Heart right ventricle (tissue), 16 donors: ENCODE results near the gene PLAAT3. TPM values are rescaled to one million over a fixed set of nuclear protein-coding genes. Genes with fewer than 3 reads are reported as not detected.
A peak's percentile ranks its signal among the peaks of the same experiment; 100 is the strongest.
"Not testable (repeated sequence)": the region's sequence is repeated elsewhere in the genome, so short reads cannot be mapped to it uniquely, and the experiment has no call there.

Source experiments
- ATAC-seq, 8 donors: fragments of 200-7000 bp; cut with Tn5 transposase; one replicate each; pipeline ENCODE4 v1.9.1; 2020; ENCODE audit warnings: mild to moderate bottlenecking in 8 of 8, moderate library complexity in 8 of 8, moderate number of reproducible peaks in 1 of 8
- DNase-seq, 2 donors: peaks; one replicate each; pipeline ENCODE4 v3.0.0-alpha.2; 2020
- H3K27ac ChIP-seq, 10 donors: fragments of 200-600 bp; sonication (generic) in 2 of 10; one replicate each; pipeline versions ENCODE4 v1.5.0 to v1.8.0; 2020 to 2022; ENCODE audit warnings: mild to moderate bottlenecking in 3 of 10
- H3K27me3 ChIP-seq, 7 donors: fragments of 200-600 bp; one replicate each; pipeline ENCODE4 v1.8.0; 2021 to 2022; ENCODE audit warnings: mild to moderate bottlenecking in 2 of 7
- H3K36me3 ChIP-seq, 9 donors: fragments of 200-600 bp; sonication (generic) in 1 of 9; one replicate each; pipeline versions ENCODE4 v1.5.0 to v1.8.0; 2020 to 2022; ENCODE audit warnings: mild to moderate bottlenecking in 2 of 9
- H3K4me1 ChIP-seq, 9 donors: fragments of 200-600 bp; sonication (generic) in 1 of 9; one replicate each; pipeline versions ENCODE4 v1.5.0 to v1.8.0; 2020 to 2022; ENCODE audit warnings: mild to moderate bottlenecking in 4 of 9
- H3K4me3 ChIP-seq, 10 donors: fragments of 200-600 bp; sonication (generic) in 2 of 10; one replicate each; pipeline versions ENCODE4 v1.5.0 to v1.8.0; 2020 to 2022; ENCODE audit warnings: mild to moderate bottlenecking in 7 of 10, moderate library complexity in 2 of 10
- H3K9me3 ChIP-seq, 11 donors: fragments of 200-600 bp in 10 of 11; sonication (generic) in 2 of 11; one replicate each; pipeline versions ENCODE4 v1.5.0 to v1.8.0; 2013 to 2022; ENCODE audit warnings: mild to moderate bottlenecking in 2 of 11, control low read depth in 1 of 11, moderate library complexity in 1 of 11
- CTCF ChIP-seq, 9 donors: fragments of 200-600 bp; sonication (generic) in 2 of 9; IDR thresholded peaks; one replicate each; pipeline versions ENCODE4 v1.5.0 to v1.8.0; 2021 to 2022; ENCODE audit warnings: antibody characterized with exemption in 9 of 9, mild to moderate bottlenecking in 5 of 9, moderate library complexity in 1 of 9
- WGBS, 2 donors: extraction: QIAGEN DNeasy Blood & Tissue Kit; methylation state at CpG; one replicate each; pipeline ENCODE4 v1.1.7; 2013; ENCODE audit warnings: inconsistent platforms in 1 of 2; 5-methylcytosine and 5-hydroxymethylcytosine counted together
- intact Hi-C, 10 donors: fragments of 100-400 bp; cut with DNase I; formaldehyde crosslinking; loops; one replicate each; pipeline versions ENCODE4 v1.11.1 to v1.14.2; 2022
- polyA plus RNA-seq, 2 donors: library from polyadenylated mRNA; stranded (reverse); fragments of 200-250 nt; gene quantifications; one replicate each; pipeline ENCODE4 v1.2.3, GENCODE V29; 2013
- total RNA-seq, 10 donors: library from RNA; stranded (reverse); fragmentation: NEBNext Ultra II Directional in 3 of 10; extraction: Animal tissue kit (Norgen Biotek cat#: 25700) in 3 of 10; gene quantifications; one replicate each; pipeline versions ENCODE4 v1.2.1 to v1.2.4, GENCODE V29; 2021 to 2023
- donor health status: Arrhythmogenic right ventricular cardiomyopathy.
- donor health status: ischemic (EF 13 %, LVEDD 7.1; RV severe dilation, severe dysfunction).
- donor health status: healthy with polysubstance abuse.
- donor health status: DM: no; HTN: yes; CAD: no.
- donor health status: DM: no; HTN: no; CAD: no.
- donor health status: ischemic (EF 25% LVEDD 6.9; RV normal size, moderate dysfunction).
- donor health status: ischemic (EF 25% LVEDD 5.7; RV mildly dilated, moderate dysfunction).
- donor health status: healthy.
- donor health status: DM: yes; HTN: yes; CAD: no.
- donor health status: Ischemic cardiomyopathy.
- donor health status: ischemic (EF 35%, LVEDD 5.7; RV mildly dilated, moderate dysfunction).
- donor health status: nonischemic (EF 11% LVEDD 7.7; RV severe dilation, severe dysfunction).
- donor health status: DM: yes; HTN: yes; CAD: no.
- donor health status: PGD.
- donor health status: ischemic (EF 29% LVEDD 5.4; RV normal size, mild dysfunction).
- donor health status: nonischemic (EF 23%, LVEDD 6.1; RV moderate dilation, normal function).

PLAAT3 gene
- total and polyA plus RNA-seq, 12 donors, result 82.8 to 211 (median 137) TPM

DNA sequence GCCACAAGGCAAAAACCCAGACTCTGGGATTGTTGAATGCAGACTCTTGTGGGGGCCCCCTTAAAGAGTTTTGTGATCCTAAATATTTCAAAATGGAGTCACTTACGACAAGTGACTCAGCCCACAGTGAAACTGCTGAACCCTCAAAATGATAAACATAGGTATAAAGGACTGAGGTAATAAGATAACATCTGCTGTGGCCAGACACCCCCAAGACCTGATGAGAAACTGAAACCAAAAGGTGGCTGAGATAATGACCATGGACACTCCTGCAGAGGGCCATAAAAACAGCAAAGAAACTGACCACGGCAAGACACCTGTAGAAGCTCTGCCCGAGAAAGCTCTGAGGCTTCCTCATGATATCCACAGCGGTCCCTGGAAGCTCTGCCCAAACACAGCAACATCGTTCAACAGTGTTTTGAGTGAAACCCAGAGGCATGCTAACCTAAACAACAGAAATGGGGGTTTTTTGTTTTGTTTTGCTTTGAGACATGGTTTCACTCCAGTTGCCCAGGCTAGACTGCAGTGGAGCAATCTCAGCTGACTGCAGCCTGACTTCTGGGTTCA, 79.3 kb downstream of the PLAAT3 start:
- ATAC-seq (no peak), DNase-seq (no peak)
- peaks cover 0 to 9% (median 0%) of the 10 kb centered on the region in 9 donors for H3K36me3 ChIP-seq
- intact Hi-C loops, result loop anchor here in 1 of 10 donors (5.0 to 10.0 kb wide), 2 partner anchors 42 to 80 kb away; partner anchors contain the start of gene PLAAT3
- H3K9me3 ChIP-seq, result no peaks in the 10 kb centered on the region
- H3K4me3 ChIP-seq, result no peak overlapping the region
- H3K4me1 ChIP-seq, result peaks cover 8 to 73% (median 27%) of the 10 kb centered on the region in 9 donors
- 93 to 98% methylated on average over 5 of the region's 5 CpGs for WGBS, 2 donors
- no peaks in the 10 kb centered on the region for H3K27me3 ChIP-seq
- no peak for TF ChIP-seq CTCF (IDR thresholded peaks at IDR 0.05)
- H3K27ac ChIP-seq, result peak overlapping the region in 1 of 10 donors; percentile 94

DNA sequence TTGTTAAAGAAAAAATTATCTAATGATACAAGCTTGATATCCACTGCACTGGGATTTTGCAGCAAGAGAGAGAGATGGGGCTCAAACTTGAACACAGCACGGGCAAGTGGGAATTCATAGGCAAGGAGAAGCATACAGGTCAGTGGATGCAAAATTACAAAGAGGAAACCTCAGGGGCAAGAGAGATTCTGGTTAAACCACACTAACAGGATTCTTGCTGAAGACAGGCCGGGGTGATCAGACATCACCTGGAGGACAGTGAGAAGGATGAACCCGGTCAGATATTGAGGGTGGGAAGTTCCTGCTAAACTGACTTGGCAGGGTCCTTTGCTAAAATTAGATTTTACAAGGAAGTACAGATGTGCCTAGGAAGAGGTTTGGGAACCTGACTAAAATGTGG, 80.2 kb downstream of the PLAAT3 start:
- intact Hi-C loops, result loop anchor here in 1 of 10 donors (10.0 kb wide), 1 partner anchor 81 kb away; the partner anchor contains the start of gene PLAAT3
- Histone ChIP-seq H3K9me3 (no peaks in the 10 kb centered on the region), H3K4me1 (peaks cover 8 to 67% (median 27%) of the 10 kb centered on the region in 9 donors), H3K27ac (peak overlapping the region in 1 of 10 donors; percentile 94), H3K4me3 (no peak overlapping the region), H3K36me3 (peaks cover 0 to under 1% (median 0%) of the 10 kb centered on the region in 9 donors), H3K27me3 (no peaks in the 10 kb centered on the region)
- no peak for TF ChIP-seq CTCF (IDR thresholded peaks at IDR 0.05)
- WGBS, 2 donors, result 63 to 81% methylated on average over 3 of the region's 3 CpGs
- ATAC-seq, result no peak
- DNase-seq, result no peak

GRCh38 chr11:63532799-63533475, 81.3 kb downstream of the PLAAT3 start:
- no peak for TF ChIP-seq CTCF (IDR thresholded peaks at IDR 0.05)
- Histone ChIP-seq H3K9me3 (no peaks in the 10 kb centered on the region), H3K4me3 (no peak overlapping the region), H3K4me1 (peaks cover 5 to 57% (median 20%) of the 10 kb centered on the region in 9 donors), H3K27me3 (peaks cover 0 to 3% (median 0%) of the 10 kb centered on the region in 7 donors), H3K27ac (no peak overlapping the region), H3K36me3 (no peaks in the 10 kb centered on the region)
- DNase-seq (no peak), ATAC-seq (no peak)
- 66 to 75% methylated on average over 4 of the region's 4 CpGs for WGBS, 2 donors
- intact Hi-C loops, result loop anchor here in 2 of 10 donors (1.0 to 10.0 kb wide), 2 partner anchors 12 to 82 kb away; partner anchors contain the start of gene PLAAT3 (in 1 of the 2)

GRCh38 chr11:63532117-63532516, 82.1 kb downstream of the PLAAT3 start:
- intact Hi-C loops, result loop anchor here in 2 of 10 donors (1.0 to 10.0 kb wide), 2 partner anchors 11 to 83 kb away; partner anchors contain the start of gene PLAAT3 (in 1 of the 2)
- TF ChIP-seq CTCF (IDR thresholded peaks at IDR 0.05), result no peak
- H3K4me3 ChIP-seq, result no peak overlapping the region
- H3K27ac ChIP-seq, result no peak overlapping the region
- H3K27me3 ChIP-seq, result peaks cover 0 to 6% (median 0%) of the 10 kb centered on the region in 7 donors
- no peaks in the 10 kb centered on the region for H3K9me3 ChIP-seq
- ATAC-seq (no peak), DNase-seq (no peak)
- H3K36me3 ChIP-seq, result no peaks in the 10 kb centered on the region
- H3K4me1 ChIP-seq, result peaks cover 0 to 49% (median 12%) of the 10 kb centered on the region in 9 donors
- 52 to 70% methylated on average over 2 of the region's 2 CpGs for WGBS, 2 donors

GRCh38 chr11:63531074-63531792, 83.0 kb downstream of the PLAAT3 start:
- 71 to 75% methylated on average over 4 of the region's 6 CpGs for WGBS, 2 donors
- peaks cover 0 to 42% (median 4%) of the 10 kb centered on the region in 9 donors for H3K4me1 ChIP-seq
- H3K4me3 ChIP-seq, H3K27me3 ChIP-seq, H3K9me3 ChIP-seq, DNase-seq, H3K36me3 ChIP-seq: not testable (repeated sequence)
- peak in 7 of 8 donors; percentile 42 to 71 (median 46) for ATAC-seq
- peak overlapping the region in 1 of 10 donors; percentile 56 for H3K27ac ChIP-seq
- intact Hi-C loops, result loop anchor here in 1 of 10 donors (10.0 kb wide), 1 partner anchor 84 kb away; the partner anchor contains the start of gene PLAAT3
